Adrenal gland (tissue), 12 donors: ENCODE measurements around the gene ANKRD44. TPM values are rescaled to one million over a fixed set of nuclear protein-coding genes. Genes with fewer than 3 reads are reported as not detected.

Source experiments
- DNase-seq, 7 donors: peaks; one replicate each; pipeline ENCODE4 v3.0.0-alpha.2; 2019 to 2020
- H3K27ac ChIP-seq, 5 donors: fragments of 200-600 bp; sonication (generic) in 4 of 5; 1 replicate in 3 of 5; 2 replicates in 2 of 5; pipeline versions ENCODE4 v1.5.1 to v1.8.0; 2016 to 2020; ENCODE audit warnings: mild to moderate bottlenecking in 1 of 5
- H3K27me3 ChIP-seq: fragments of 200-600 bp; 2 replicates; pipeline ENCODE4 v1.8.0; 2021
- H3K36me3 ChIP-seq, 2 donors: fragments of 200-600 bp; replicated peaks in 1 of 2; 1 replicate in 1 of 2; 2 replicates in 1 of 2; pipeline versions ENCODE4 v1.5.1 to v1.8.0; 2018 to 2022
- H3K4me1 ChIP-seq, 2 donors: fragments of 200-600 bp; replicated peaks in 1 of 2; 1 replicate in 1 of 2; 2 replicates in 1 of 2; pipeline versions ENCODE4 v1.5.1 to v1.8.0; 2018 to 2021
- H3K4me3 ChIP-seq, 4 donors: fragments of 200-600 bp; sonication (generic) in 3 of 4; one replicate each; pipeline ENCODE4 v1.5.1; 2016 to 2018
- H3K9me3 ChIP-seq, 3 donors: fragments of 200-600 bp; sonication (generic) in 1 of 3; replicated peaks in 1 of 3; 1 replicate in 2 of 3; 2 replicates in 1 of 3; pipeline versions ENCODE4 v1.5.1 to v1.8.0; 2016 to 2021
- POLR2A ChIP-seq, 2 donors: fragments of 450-650 bp; IDR thresholded peaks; one replicate each; pipeline ENCODE4 v1.6.1; 2017; ENCODE audit warnings: antibody characterized with exemption in 2 of 2, mild to moderate bottlenecking in 2 of 2, moderate library complexity in 1 of 2
- WGBS, 4 donors: extraction: QIAGEN DNeasy Blood & Tissue Kit in 2 of 4; methylation state at CpG; one replicate each; pipeline versions ENCODE4 v1.1.5 to v1.1.7; 2013 to 2017; 5-methylcytosine and 5-hydroxymethylcytosine counted together
- intact Hi-C, 2 donors: fragments of 100-400 bp; cut with DNase I; formaldehyde crosslinking; loops; one replicate each; pipeline versions ENCODE4 v1.14.1 to v1.15.0; 2022 to 2023
- polyA plus RNA-seq, 3 donors: library from polyadenylated mRNA; stranded (reverse); fragments of 200-250 nt in 2 of 3; fragments of 350-450 nt in 1 of 3; fragmentation: Illumina TruSeq in 1 of 3; extraction: RNeasy Lipid Tissue Mini Kit (QIAGEN cat#74804) in 1 of 3; gene quantifications; one replicate each; pipeline ENCODE4 v1.2.3, GENCODE V29; 2013 to 2014
- total RNA-seq, 9 donors: library from RNA; depleted of rRNA in 4 of 9; stranded (reverse); fragments of >200 nt in 4 of 9; fragments of 120-200 nt in 1 of 9; fragmentation: NEBNext Ultra II Directional in 1 of 9; extraction: Animal tissue kit (Norgen Biotek cat#: 25700) in 1 of 9; gene quantifications; one replicate each; pipeline versions ENCODE4 v1.1.0 to v1.2.4, GENCODE V29; 2013 to 2023
- TF ChIP-seq, protein P1 (sequence below), 6 experiments: fragments of 450-650 bp in 4 of 6; fragments of 200-600 bp in 2 of 6; sonication (generic) in 1 of 6; IDR thresholded peaks; 1 replicate in 5 of 6; 2 replicates in 1 of 6; pipeline versions ENCODE4 v1.5.1 to v1.8.0; 2016 to 2021; ENCODE audit warnings: antibody characterized with exemption in 6 of 6, mild to moderate bottlenecking in 2 of 6, moderate library complexity in 1 of 6
- donor health status: healthy with polysubstance abuse.
- donor health status: Bipolar disorder and iron deficiency.
- donor health status: DM: yes; HTN: yes; CAD: no.
- donor health status: DM: no; HTN: no; CAD: no.
- donor health status: DM: no; HTN: no; CAD: no.
- donor health status: DM: yes; HTN: yes; CAD: no.

ANKRD44 gene
- total and polyA plus RNA-seq, 12 donors = 3.8 to 40.2 (median 21.3) TPM

DNA sequence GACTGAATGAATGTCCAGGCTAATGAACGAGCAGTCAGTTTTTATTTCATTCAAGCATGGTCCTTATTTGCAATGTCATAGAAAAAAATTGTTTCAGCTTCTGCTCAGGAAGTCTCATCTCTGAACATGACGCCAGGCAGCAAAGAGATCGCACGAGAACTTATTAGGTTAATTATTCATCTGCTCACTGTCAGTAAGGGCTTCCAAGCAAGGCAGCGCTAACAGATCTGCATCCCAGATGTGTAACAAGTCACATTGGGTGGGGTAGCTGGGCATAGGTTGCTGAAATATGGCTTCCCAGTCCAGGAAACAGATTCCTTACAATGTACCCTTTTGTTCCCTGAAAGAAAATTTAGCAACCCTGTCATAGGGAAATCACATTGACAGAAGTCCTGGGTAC is 63.5 kb downstream of the ANKRD44 start:
- peak in 1 of 7 donors; percentile 57 for DNase-seq
- WGBS, 4 donors = 75 to 95% (median 83%) methylated on average over 5 of the region's 5 CpGs
- no peaks in the 10 kb centered on the region for H3K36me3 ChIP-seq
- H3K4me1 ChIP-seq = peaks cover 0 to 26% of the 10 kb centered on the region in 2 donors
- H3K9me3 ChIP-seq = no peaks in the 10 kb centered on the region
- H3K27me3 ChIP-seq = no peaks in the 10 kb centered on the region
- no peak overlapping the region for H3K4me3 ChIP-seq
- no peak overlapping the region for H3K27ac ChIP-seq
- intact Hi-C loops = no loop called here
- TF ChIP-seq POLR2A (IDR thresholded peaks at IDR 0.05) = no peak
- TF ChIP-seq, protein P1, sequence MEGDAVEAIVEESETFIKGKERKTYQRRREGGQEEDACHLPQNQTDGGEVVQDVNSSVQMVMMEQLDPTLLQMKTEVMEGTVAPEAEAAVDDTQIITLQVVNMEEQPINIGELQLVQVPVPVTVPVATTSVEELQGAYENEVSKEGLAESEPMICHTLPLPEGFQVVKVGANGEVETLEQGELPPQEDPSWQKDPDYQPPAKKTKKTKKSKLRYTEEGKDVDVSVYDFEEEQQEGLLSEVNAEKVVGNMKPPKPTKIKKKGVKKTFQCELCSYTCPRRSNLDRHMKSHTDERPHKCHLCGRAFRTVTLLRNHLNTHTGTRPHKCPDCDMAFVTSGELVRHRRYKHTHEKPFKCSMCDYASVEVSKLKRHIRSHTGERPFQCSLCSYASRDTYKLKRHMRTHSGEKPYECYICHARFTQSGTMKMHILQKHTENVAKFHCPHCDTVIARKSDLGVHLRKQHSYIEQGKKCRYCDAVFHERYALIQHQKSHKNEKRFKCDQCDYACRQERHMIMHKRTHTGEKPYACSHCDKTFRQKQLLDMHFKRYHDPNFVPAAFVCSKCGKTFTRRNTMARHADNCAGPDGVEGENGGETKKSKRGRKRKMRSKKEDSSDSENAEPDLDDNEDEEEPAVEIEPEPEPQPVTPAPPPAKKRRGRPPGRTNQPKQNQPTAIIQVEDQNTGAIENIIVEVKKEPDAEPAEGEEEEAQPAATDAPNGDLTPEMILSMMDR (IDR thresholded peaks at IDR 0.05) = no peak

DNA sequence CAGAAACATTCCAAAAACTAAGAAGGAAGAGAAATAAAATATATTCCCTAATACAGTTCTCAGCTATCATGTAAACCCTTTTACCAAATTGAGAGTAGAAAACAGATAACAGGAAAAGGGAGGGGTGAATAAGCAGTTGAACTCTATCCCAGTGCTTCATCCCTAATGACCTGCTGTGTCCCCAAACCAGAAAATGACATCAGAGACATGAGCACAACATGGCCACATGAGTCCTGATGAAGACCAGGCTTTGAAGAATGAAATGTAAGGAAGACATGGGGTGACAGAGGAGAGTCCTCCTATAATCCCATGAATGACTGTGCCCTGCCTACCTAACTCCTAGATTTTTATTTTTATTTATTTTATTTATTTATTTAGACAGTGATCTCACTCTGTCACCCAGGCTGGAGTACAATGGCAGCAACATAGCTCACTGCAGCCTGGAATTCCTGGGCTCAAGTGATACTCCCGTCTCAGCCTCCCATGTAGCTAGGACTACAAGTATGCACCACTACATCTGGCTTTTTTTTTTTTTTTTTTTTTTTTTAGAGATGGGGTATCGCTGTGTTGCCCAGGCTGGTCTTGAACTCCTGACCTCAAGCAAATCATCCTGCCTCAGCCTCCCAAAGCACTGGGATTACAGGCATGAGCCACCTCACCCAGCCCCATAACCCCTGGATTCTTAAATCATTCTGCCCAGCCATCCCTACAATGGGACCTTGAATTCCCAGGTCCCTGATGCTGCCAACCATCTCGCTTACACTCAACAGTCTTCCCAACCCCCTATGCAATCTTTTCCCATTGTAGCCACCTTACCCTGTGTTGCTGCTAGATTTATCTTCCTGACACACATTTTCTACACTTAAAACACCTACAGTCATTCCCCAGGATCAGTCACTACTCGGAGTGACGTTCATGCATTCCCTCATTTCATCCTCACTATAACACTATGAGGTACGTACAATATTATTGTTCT is 64.5 kb downstream of the ANKRD44 start:
- Histone ChIP-seq H3K27ac (no peak overlapping the region), H3K4me3 (no peak overlapping the region), H3K36me3 (no peaks in the 10 kb centered on the region), H3K4me1 (peaks cover 0 to 24% of the 10 kb centered on the region in 2 donors), H3K9me3 (no peaks in the 10 kb centered on the region), H3K27me3 (no peaks in the 10 kb centered on the region)
- TF ChIP-seq, protein P1 (IDR thresholded peaks at IDR 0.05) = no peak
- TF ChIP-seq POLR2A (IDR thresholded peaks at IDR 0.05) = no peak
- no peak for DNase-seq
- 93 to 98% (median 96%) methylated on average over 6 of the region's 6 CpGs for WGBS, 4 donors
- intact Hi-C loops = no loop called here

DNA sequence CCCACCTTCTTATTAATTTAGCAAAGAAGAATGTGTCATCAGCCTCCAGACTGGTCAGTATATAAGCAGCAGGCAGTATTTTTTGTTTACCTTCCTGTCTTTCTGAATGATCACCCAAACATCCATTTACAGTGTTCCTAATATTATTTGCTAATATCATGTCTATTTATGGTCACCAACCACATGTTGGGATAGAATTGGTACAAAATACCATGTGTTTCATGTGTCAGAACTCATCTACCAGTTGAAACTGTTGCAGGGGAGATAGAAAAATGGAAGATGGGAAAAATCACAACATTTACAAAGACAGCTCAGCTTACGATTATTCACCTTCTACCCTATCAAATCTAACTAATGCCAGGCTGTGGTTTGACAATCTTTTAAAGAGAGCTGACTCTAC is 66.2 kb downstream of the ANKRD44 start:
- DNase-seq = no peak
- Histone ChIP-seq H3K27ac (no peak overlapping the region), H3K4me1 (peaks cover 14 to 33% of the 10 kb centered on the region in 2 donors), H3K36me3 (no peaks in the 10 kb centered on the region), H3K27me3 (no peaks in the 10 kb centered on the region), H3K9me3 (no peaks in the 10 kb centered on the region), H3K4me3 (no peak overlapping the region)
- intact Hi-C loops = no loop called here
- 89 to 98% (median 91%) methylated on average over 1 of the region's 1 CpG for WGBS, 4 donors
- TF ChIP-seq POLR2A (IDR thresholded peaks at IDR 0.05) = no peak
- TF ChIP-seq, protein P1 (IDR thresholded peaks at IDR 0.05) = no peak

DNA sequence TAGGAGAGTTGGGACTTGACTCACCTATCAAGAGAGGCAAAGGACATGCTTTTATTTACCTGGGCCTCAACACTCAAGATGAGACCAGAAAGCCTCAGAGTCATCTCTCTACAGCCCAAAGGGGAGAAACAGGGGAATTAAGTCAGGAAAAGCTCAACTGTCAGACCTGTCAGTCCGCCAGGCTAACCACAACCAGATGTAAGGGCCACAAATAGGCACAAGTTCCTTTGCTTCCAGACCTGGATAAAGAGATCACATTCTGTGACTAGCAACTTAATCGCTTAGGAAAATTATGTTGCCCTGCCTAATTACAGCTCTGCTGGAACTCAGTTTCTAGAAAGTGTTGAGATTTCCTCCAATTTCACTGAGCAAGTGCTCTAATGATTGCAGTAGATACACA is 67.9 kb downstream of the ANKRD44 start:
- peaks cover 17 to 33% of the 10 kb centered on the region in 2 donors for H3K4me1 ChIP-seq
- 88 to 95% (median 91%) methylated on average over 2 of the region's 2 CpGs for WGBS, 4 donors
- no peak for DNase-seq

More for the DNA sequence above, 67.9 kb downstream of the ANKRD44 start:
- H3K27me3 ChIP-seq = no peaks in the 10 kb centered on the region
- no peak overlapping the region for H3K27ac ChIP-seq
- TF ChIP-seq POLR2A (IDR thresholded peaks at IDR 0.05) = no peak
- TF ChIP-seq, protein P1 (IDR thresholded peaks at IDR 0.05) = no peak
- H3K9me3 ChIP-seq = no peaks in the 10 kb centered on the region
- H3K4me3 ChIP-seq = no peak overlapping the region
- no peaks in the 10 kb centered on the region for H3K36me3 ChIP-seq
- intact Hi-C loops = no loop called here
